Colonic mucosa (tissue), 4 donors: ENCODE results near the gene COPG2. TPM values are rescaled to one million over a fixed set of nuclear protein-coding genes. Genes with fewer than 3 reads are reported as not detected.

ENCODE experiments used
- DNase-seq: peaks from one replicate; pipeline ENCODE4 v3.0.0-alpha.2; 2020
- H3K27ac ChIP-seq: fragments of 200-600 bp; one replicate; pipeline ENCODE4 v1.8.0; 2021
- H3K27me3 ChIP-seq: fragments of 200-600 bp; one replicate; pipeline ENCODE4 v1.8.0; 2021
- H3K36me3 ChIP-seq: fragments of 200-600 bp; one replicate; pipeline ENCODE4 v1.8.0; 2021
- H3K4me1 ChIP-seq: fragments of 200-600 bp; one replicate; pipeline ENCODE4 v1.8.0; 2021; ENCODE audit warnings: mild to moderate bottlenecking
- H3K4me3 ChIP-seq: fragments of 200-600 bp; one replicate; pipeline ENCODE4 v1.8.0; 2021
- H3K9ac ChIP-seq, 2 donors: one replicate each; pipeline ENCODE4 v1.7.0; 2013; ENCODE audit warnings: control low read depth in 2 of 2, low read depth in 2 of 2, low read length in 2 of 2
- H3K9me3 ChIP-seq: fragments of 200-600 bp; one replicate; pipeline ENCODE4 v1.8.0; 2021
- CTCF ChIP-seq: fragments of 200-600 bp; IDR thresholded peaks from one replicate; pipeline ENCODE4 v1.8.0; 2022; ENCODE audit warnings: antibody characterized with exemption, mild to moderate bottlenecking
- intact Hi-C: fragments of 100-400 bp; cut with DNase I; formaldehyde crosslinking; loops from one replicate; pipeline ENCODE4 v1.14.1; 2022
- total RNA-seq, 2 donors: library from RNA; stranded (reverse); fragmentation: NEBNext Ultra II Directional in 1 of 2; extraction: Animal tissue kit (Norgen Biotek cat#: 25700) in 1 of 2; gene quantifications; one replicate each; pipeline ENCODE4 v1.2.1, GENCODE V29; 2021
- donor health status: healthy.
- donor health status: DM: no; HTN: no; CAD: no.
- donor health status: DM: no; HTN: no; CAD: no.

COPG2 gene
- total RNA-seq, 2 donors from 2014 or later: 19.1 to 24.2 TPM

GRCh38 chr7:130475776-130476175 is 192.8 kb downstream of the COPG2 start:
- no peaks in the 10 kb centered on the region for H3K27me3 ChIP-seq
- H3K4me1 ChIP-seq: no peaks in the 10 kb centered on the region
- TF ChIP-seq CTCF: no peak
- H3K27ac ChIP-seq: no peak overlapping the region
- no peaks in the 10 kb centered on the region for H3K36me3 ChIP-seq
- no peak overlapping the region for H3K9ac ChIP-seq
- no peak for DNase-seq
- intact Hi-C loops: no loop called here
- H3K4me3 ChIP-seq: no peak overlapping the region
- no peaks in the 10 kb centered on the region for H3K9me3 ChIP-seq

- H3K36me3 ChIP-seq: no peaks in the 10 kb centered on the region
- intact Hi-C loops: no loop called here
- no peak for DNase-seq
- no peak for TF ChIP-seq CTCF
- no peaks in the 10 kb centered on the region for H3K27me3 ChIP-seq
- no peak overlapping the region for H3K4me3 ChIP-seq
- H3K27ac ChIP-seq: no peak overlapping the region
- no peaks in the 10 kb centered on the region for H3K4me1 ChIP-seq
- no peak overlapping the region for H3K9ac ChIP-seq
- H3K9me3 ChIP-seq: no peaks in the 10 kb centered on the region
These were observed 194.7 kb downstream of the COPG2 start for GRCh38 chr7:130473876-130474275.

- H3K4me3 ChIP-seq: no peak overlapping the region
- H3K36me3 ChIP-seq: no peaks in the 10 kb centered on the region
- intact Hi-C loops: no loop called here
- no peak overlapping the region for H3K9ac ChIP-seq
- no peak for DNase-seq
- TF ChIP-seq CTCF: no peak
- no peaks in the 10 kb centered on the region for H3K27me3 ChIP-seq
- H3K4me1 ChIP-seq: no peaks in the 10 kb centered on the region
- no peaks in the 10 kb centered on the region for H3K9me3 ChIP-seq
- H3K27ac ChIP-seq: no peak overlapping the region
These were observed 195.3 kb downstream of the COPG2 start for GRCh38 chr7:130473289-130473688.

- Histone ChIP-seq H3K4me3 (no peak overlapping the region), H3K9ac (no peak overlapping the region), H3K4me1 (no peaks in the 10 kb centered on the region), H3K36me3 (no peaks in the 10 kb centered on the region), H3K9me3 (no peaks in the 10 kb centered on the region), H3K27me3 (no peaks in the 10 kb centered on the region), H3K27ac (no peak overlapping the region)
- intact Hi-C loops: no loop called here
- DNase-seq: no peak
- no peak for TF ChIP-seq CTCF
These were observed 196.6 kb downstream of the COPG2 start for GRCh38 chr7:130471974-130472373.

GRCh38 chr7:130468612-130469011 is 199.9 kb downstream of the COPG2 start:
- no peak overlapping the region for H3K9ac ChIP-seq
- TF ChIP-seq CTCF: no peak
- no peaks in the 10 kb centered on the region for H3K27me3 ChIP-seq
- H3K27ac ChIP-seq: no peak overlapping the region
- DNase-seq: no peak
- H3K9me3 ChIP-seq: no peaks in the 10 kb centered on the region
- H3K36me3 ChIP-seq: no peaks in the 10 kb centered on the region
- intact Hi-C loops: no loop called here
- H3K4me3 ChIP-seq: no peak overlapping the region
- H3K4me1 ChIP-seq: peaks cover 6% of the 10 kb centered on the region
